MCF 10A (cell line): ENCODE measurements around the gene DCP2. TPM values are rescaled to one million over a fixed set of nuclear protein-coding genes. Genes with fewer than 3 reads are reported as not detected.

Source experiments
- BruUV-seq: library from RNA; stranded (reverse); fragments of 400-500 nt; replicated peaks from 2 replicates; lab custom pipeline; 2021; lab: Mats Ljungman, UMichigan
- CTCF ChIA-PET: fragments of 300-600 bp; sonication (Branson Sonifier 250); formaldehyde crosslinking; extraction: SDS; loops from one replicate; lab custom pipeline; 2021; ENCODE audit warnings: antibody characterized with exemption, inconsistent platforms; lab: Yijun Ruan, JAX
- POLR2A ChIA-PET: fragments of 300-600, 350-650 bp; sonication (Branson Sonifier 250); formaldehyde crosslinking; extraction: SDS; loops from one replicate; lab custom pipeline; 2020; ENCODE audit warnings: antibody characterized with exemption, inconsistent platforms; lab: Yijun Ruan, JAX
- DNase-seq: peaks from one replicate; pipeline ENCODE4 v3.0.0-alpha.2; 2018; ENCODE audit not compliant: unreplicated experiment
- H3K27ac Mint-ChIP-seq: one replicate; pipeline ENCODE4 v1.8.0; 2022; ENCODE audit warnings: mild to moderate bottlenecking, low read depth, mixed read lengths; ENCODE audit not compliant: unreplicated experiment
- H3K27me3 Mint-ChIP-seq: one replicate; pipeline ENCODE4 v1.8.0; 2022; ENCODE audit warnings: mixed read lengths; ENCODE audit not compliant: insufficient read depth, unreplicated experiment
- H3K36me3 Mint-ChIP-seq: one replicate; pipeline ENCODE4 v1.8.0; 2022; ENCODE audit warnings: mild to moderate bottlenecking, moderate library complexity, mixed read lengths; ENCODE audit not compliant: insufficient read depth, unreplicated experiment
- H3K4me1 Mint-ChIP-seq: one replicate; pipeline ENCODE4 v1.8.0; 2022; ENCODE audit warnings: mixed read lengths; ENCODE audit not compliant: insufficient read depth, unreplicated experiment
- H3K4me3 Mint-ChIP-seq: one replicate; pipeline ENCODE4 v1.8.0; 2022; ENCODE audit warnings: mild to moderate bottlenecking, moderate library complexity, mixed read lengths; ENCODE audit not compliant: unreplicated experiment
- H3K9me3 Mint-ChIP-seq: one replicate; pipeline ENCODE4 v1.8.0; 2022; ENCODE audit warnings: mixed read lengths; ENCODE audit not compliant: unreplicated experiment
- CTCF ChIP-seq: fragments of 200-600 bp; IDR thresholded peaks from one replicate; pipeline ENCODE4 v1.8.0; 2022; ENCODE audit warnings: antibody characterized with exemption, mild to moderate bottlenecking; ENCODE audit not compliant: unreplicated experiment
- intact Hi-C: fragments of 100-400 bp; cut with micrococcal nuclease; formaldehyde crosslinking; loops from 2 replicates; pipeline ENCODE4 v1.14.1; 2022
- total RNA-seq: library from RNA; stranded (reverse); gene quantifications from 2 replicates; pipeline ENCODE4 v1.2.3, GENCODE V29; 2022

Gene DCP2
- total RNA-seq, 1 experiment from 2014 or later, result 34.1 TPM

- BruUV-seq, result no TSS peak
- Mint-ChIP-seq H3K9me3 (no peaks in the 10 kb centered on the region), H3K27me3 (no peaks in the 10 kb centered on the region), H3K36me3 (peaks cover 33% of the 10 kb centered on the region), H3K4me3 (no peak overlapping the region), H3K27ac (no peak overlapping the region), H3K4me1 (peaks cover 23% of the 10 kb centered on the region)
- no peak for DNase-seq
- ChIA-PET POLR2A (no interaction called here), CTCF (interaction anchor here (0.7 kb wide), 1 partner anchor 13 kb away, joined by 3 read pairs; no protein-coding TSS in a partner anchor)
- intact Hi-C loops, result no loop called here
- TF ChIP-seq CTCF, result no peak
Measured at GRCh38 chr5:113034182-113034773, 57.7 kb downstream of the DCP2 start.

GRCh38 chr5:113035096-113035495 is 58.5 kb downstream of the DCP2 start:
- intact Hi-C loops, result no loop called here
- Mint-ChIP-seq H3K27me3 (no peaks in the 10 kb centered on the region), H3K27ac (peak overlapping the region; percentile 10), H3K9me3 (no peaks in the 10 kb centered on the region), H3K4me1 (peaks cover 16% of the 10 kb centered on the region), H3K4me3 (no peak overlapping the region), H3K36me3 (peaks cover 35% of the 10 kb centered on the region)
- ChIA-PET POLR2A (no interaction called here), CTCF (no interaction called here)
- no peak for DNase-seq
- TF ChIP-seq CTCF, result no peak
- no TSS peak for BruUV-seq

- BruUV-seq, result no TSS peak
- no peaks in the 10 kb centered on the region for H3K27me3 Mint-ChIP-seq
- H3K9me3 Mint-ChIP-seq, result no peaks in the 10 kb centered on the region
- POLR2A ChIA-PET, result interaction anchor here (0.7 kb wide), 1 partner anchor 15 kb away, joined by 3 read pairs; no protein-coding TSS in a partner anchor
- intact Hi-C loops, result no loop called here
- no peak for TF ChIP-seq CTCF
- H3K27ac Mint-ChIP-seq, result no peak overlapping the region
- peaks cover 34% of the 10 kb centered on the region for H3K36me3 Mint-ChIP-seq
- no peak for DNase-seq
- no peak overlapping the region for H3K4me3 Mint-ChIP-seq
- H3K4me1 Mint-ChIP-seq, result peaks cover 16% of the 10 kb centered on the region
- CTCF ChIA-PET, result no interaction called here
Measured at GRCh38 chr5:113036321-113036720, 59.7 kb downstream of the DCP2 start.

GRCh38 chr5:113036826-113037225 is 60.2 kb downstream of the DCP2 start:
- CTCF ChIA-PET, result no interaction called here

More at GRCh38 chr5:113036826-113037225, 60.2 kb downstream of the DCP2 start:
- Mint-ChIP-seq H3K4me1 (peaks cover 16% of the 10 kb centered on the region), H3K36me3 (peaks cover 34% of the 10 kb centered on the region), H3K4me3 (no peak overlapping the region), H3K27me3 (no peaks in the 10 kb centered on the region), H3K9me3 (no peaks in the 10 kb centered on the region), H3K27ac (no peak overlapping the region)
- no peak for DNase-seq
- no TSS peak for BruUV-seq
- POLR2A ChIA-PET, result no interaction called here
- TF ChIP-seq CTCF, result no peak
- intact Hi-C loops, result no loop called here
